ENCODE measurements around the gene TUBGCP2. TPM values are rescaled to one million over a fixed set of nuclear protein-coding genes. Genes with fewer than 3 reads are reported as not detected.

TUBGCP2 gene
- total and polyA plus RNA-seq, 11 donors, result 33.5 to 49.5 (median 38.2) TPM

GRCh38 chr10:133350283-133350949 lies 41.7 kb upstream of the TUBGCP2 start:
- peaks cover 0 to 44% (median 16%) of the 10 kb centered on the region in 9 donors for H3K27me3 ChIP-seq
- peaks cover 0 to 3% (median 0%) of the 10 kb centered on the region in 9 donors for H3K36me3 ChIP-seq
- H3K27ac ChIP-seq, result no peak overlapping the region
- intact Hi-C loops (cut with DNase I), result no loop called here
- ATAC-seq, result no peak
- TF ChIP-seq POLR2A (IDR thresholded peaks at IDR 0.05) (no peak), CTCF (IDR thresholded peaks at IDR 0.05) (no peak)
- no peak overlapping the region for H3K4me3 ChIP-seq
- H3K9me3 ChIP-seq, result no peaks in the 10 kb centered on the region
- DNase-seq, result peak in 1 of 5 donors; percentile 44
- WGBS, 4 donors, result 69 to 83% (median 80%) methylated on average over 1 to 12 of the region's 12 CpGs
- H3K4me1 ChIP-seq, result no peaks in the 10 kb centered on the region

DNA sequence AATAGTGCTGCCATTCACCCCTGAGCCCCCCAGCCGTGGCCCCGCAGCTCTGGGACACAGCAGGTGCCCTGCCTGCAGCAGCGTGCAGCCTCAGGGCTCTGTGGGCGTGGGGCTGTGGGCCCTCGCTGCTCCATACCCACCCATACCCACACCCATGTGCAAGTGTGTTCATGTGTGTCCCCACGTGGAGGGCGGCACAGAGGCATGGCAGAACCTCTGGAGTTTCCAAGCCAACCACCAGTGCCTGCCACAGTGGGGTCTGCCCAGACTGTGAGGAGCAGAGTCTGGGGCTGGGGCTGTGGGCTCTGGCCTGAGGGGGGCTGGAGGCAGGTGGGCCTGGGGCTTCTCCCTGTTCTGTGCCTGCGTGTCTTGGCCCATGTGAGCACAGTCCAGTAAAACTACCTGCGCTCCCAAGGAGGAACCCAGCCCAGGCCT lies 40.9 kb upstream of the TUBGCP2 start:
- peaks cover 0 to 44% (median 17%) of the 10 kb centered on the region in 9 donors for H3K27me3 ChIP-seq
- DNase-seq (peak in 1 of 5 donors; percentile 44), ATAC-seq (no peak)
- intact Hi-C loops (cut with DNase I), result no loop called here
- 62 to 80% (median 75%) methylated on average over 5 to 9 of the region's 9 CpGs for WGBS, 4 donors
- no peak overlapping the region for H3K27ac ChIP-seq
- TF ChIP-seq CTCF (IDR thresholded peaks at IDR 0.05) (no peak), POLR2A (IDR thresholded peaks at IDR 0.05) (no peak)
- no peaks in the 10 kb centered on the region for H3K9me3 ChIP-seq
- no peaks in the 10 kb centered on the region for H3K36me3 ChIP-seq
- H3K4me3 ChIP-seq, result no peak overlapping the region
- no peaks in the 10 kb centered on the region for H3K4me1 ChIP-seq

GRCh38 chr10:133349160-133349568 lies 40.5 kb upstream of the TUBGCP2 start:
- Histone ChIP-seq H3K4me3 (no peak overlapping the region), H3K27ac (no peak overlapping the region), H3K4me1 (no peaks in the 10 kb centered on the region), H3K27me3 (peaks cover 0 to 44% (median 20%) of the 10 kb centered on the region in 9 donors), H3K36me3 (no peaks in the 10 kb centered on the region), H3K9me3 (no peaks in the 10 kb centered on the region)
- DNase-seq (no peak), ATAC-seq (peak in 1 of 4 donors; percentile 3)
- 79 to 92% (median 87%) methylated on average over 8 of the region's 8 CpGs for WGBS, 4 donors
- TF ChIP-seq POLR2A (IDR thresholded peaks at IDR 0.05) (no peak), CTCF (IDR thresholded peaks at IDR 0.05) (no peak)
- intact Hi-C loops (cut with DNase I), result no loop called here

GRCh38 chr10:133347710-133348517 lies 39.2 kb upstream of the TUBGCP2 start:
- no peak overlapping the region for H3K4me3 ChIP-seq
- no peaks in the 10 kb centered on the region for H3K36me3 ChIP-seq
- H3K9me3 ChIP-seq, result no peaks in the 10 kb centered on the region
- no peak for ATAC-seq
- TF ChIP-seq CTCF (IDR thresholded peaks at IDR 0.05) (no peak), POLR2A (IDR thresholded peaks at IDR 0.05) (no peak)
- peaks cover 0 to 51% (median 28%) of the 10 kb centered on the region in 9 donors for H3K27me3 ChIP-seq
- peak in 1 of 5 donors; percentile 55 for DNase-seq
- H3K4me1 ChIP-seq, result no peaks in the 10 kb centered on the region
- 57 to 65% (median 62%) methylated on average over 8 to 16 of the region's 16 CpGs for WGBS, 4 donors
- intact Hi-C loops (cut with DNase I), result no loop called here
- no peak overlapping the region for H3K27ac ChIP-seq

All from heart left ventricle (tissue), 16 donors.